Neural cell (in vitro differentiated cells): ENCODE data around the gene GRN. TPM values are rescaled to one million over a fixed set of nuclear protein-coding genes. Genes with fewer than 3 reads are reported as not detected.
A peak's percentile ranks its signal among the peaks of the same experiment; 100 is the strongest.

Experiments used
- H2AFZ ChIP-seq: fragments of 200-600, 300-800 bp; sonication (generic), shearing (Covaris generic); 2 replicates; pipeline ENCODE4 v1.6.0; 2014; ENCODE audit warnings: low read depth, mild to moderate bottlenecking, antibody characterized with exemption, low read length, moderate library complexity
- H3F3A ChIP-seq: fragments of 200-600 bp; shearing (Covaris generic); 2 replicates; pipeline ENCODE4 v1.6.1; 2016; ENCODE audit warnings: mild to moderate bottlenecking, moderate library complexity, mixed read lengths, antibody characterized with exemption, low read length; ENCODE audit not compliant: insufficient read depth, poor library complexity, severe bottlenecking
- H3K27ac ChIP-seq: fragments of 200-600, 300-800 bp; sonication (generic), shearing (Covaris generic); 2 replicates; pipeline ENCODE4 v1.5.1; 2014; ENCODE audit warnings: mild to moderate bottlenecking, low read length, moderate library complexity
- H3K27me3 ChIP-seq: fragments of 300-800, 200-600 bp; sonication (generic), shearing (Covaris generic); 2 replicates; pipeline ENCODE4 v1.6.0; 2014; ENCODE audit warnings: mild to moderate bottlenecking, low read depth, low read length, moderate library complexity; ENCODE audit not compliant: insufficient read depth
- H3K36me3 ChIP-seq: fragments of 300-800, 200-600 bp; sonication (generic), shearing (Covaris generic); 2 replicates; pipeline ENCODE4 v1.5.1; 2014; ENCODE audit warnings: mild to moderate bottlenecking, antibody characterized with exemption, low read length, moderate library complexity; ENCODE audit not compliant: insufficient read depth
- H3K4me2 ChIP-seq: fragments of 300-800, 200-600 bp; sonication (generic), shearing (Covaris generic); 2 replicates; pipeline ENCODE4 v1.6.0; 2014; ENCODE audit warnings: mild to moderate bottlenecking, low read length
- H3K4me3 ChIP-seq: fragments of 300-800, 200-600 bp; sonication (generic), shearing (Covaris generic); 2 replicates; pipeline ENCODE4 v1.5.1; 2014; ENCODE audit warnings: mild to moderate bottlenecking, low read length, moderate library complexity
- H3K79me2 ChIP-seq: fragments of 200-600 bp; shearing (Covaris generic); replicated peaks from 2 replicates; pipeline ENCODE4 v1.6.0; 2014; ENCODE audit warnings: mild to moderate bottlenecking, low read length, moderate library complexity; ENCODE audit not compliant: insufficient read depth
- H3K9ac ChIP-seq: fragments of 300-800, 200-600 bp; sonication (generic), shearing (Covaris generic); 2 replicates; pipeline ENCODE4 v1.6.1; 2016; ENCODE audit warnings: mild to moderate bottlenecking, low read length, mixed read lengths
- H3K9me2 ChIP-seq: fragments of 200-600 bp; shearing (Covaris generic); 2 replicates; pipeline ENCODE4 v1.6.1; 2016; ENCODE audit warnings: mild to moderate bottlenecking, low read length, mixed read lengths; ENCODE audit not compliant: insufficient read depth
- H3K9me3 ChIP-seq: fragments of 200-600, 300-800 bp; sonication (generic), shearing (Covaris generic); 2 replicates; pipeline ENCODE4 v1.6.1; 2016; ENCODE audit warnings: mild to moderate bottlenecking, mixed run types, low read length, moderate library complexity, mixed read lengths
- H4K20me1 ChIP-seq: fragments of 200-600 bp; shearing (Covaris generic); 2 replicates; pipeline ENCODE4 v1.6.1; 2016; ENCODE audit warnings: mild to moderate bottlenecking, mixed run types; ENCODE audit not compliant: insufficient read depth
- EP300 ChIP-seq: fragments of 450-650 bp; conservative IDR thresholded peaks from 2 replicates; pipeline ENCODE4 v1.6.1; 2014; ENCODE audit warnings: antibody characterized with exemption, mild to moderate bottlenecking, moderate library complexity; ENCODE audit not compliant: poor library complexity, severe bottlenecking
- EZH2 ChIP-seq: fragments of 200-600, 300-800 bp; shearing (Covaris generic), sonication (generic); IDR thresholded peaks from 2 replicates; pipeline ENCODE4 v1.6.1; 2014; ENCODE audit warnings: antibody characterized with exemption, low read length, borderline replicate concordance, mild to moderate bottlenecking; ENCODE audit not compliant: insufficient read depth, poor library complexity, severe bottlenecking
- MXI1 ChIP-seq: fragments of 450-650 bp; conservative IDR thresholded peaks from 2 replicates; pipeline ENCODE4 v1.6.1; 2014; ENCODE audit warnings: antibody characterized with exemption, mild to moderate bottlenecking; ENCODE audit not compliant: poor library complexity, severe bottlenecking
- POLR2AphosphoS5 ChIP-seq: IDR thresholded peaks from 2 replicates; pipeline ENCODE4 v1.6.1; 2012
- RAD21 ChIP-seq: fragments of 450-650 bp; conservative IDR thresholded peaks from 2 replicates; pipeline ENCODE4 v1.6.1; 2014; ENCODE audit warnings: antibody characterized with exemption, mild to moderate bottlenecking, moderate library complexity
- SMC3 ChIP-seq: fragments of 450-650 bp; conservative IDR thresholded peaks from 2 replicates; pipeline ENCODE4 v1.6.1; 2014; ENCODE audit warnings: antibody characterized with exemption, mild to moderate bottlenecking, moderate library complexity; ENCODE audit not compliant: poor library complexity
- TAF1 ChIP-seq: IDR thresholded peaks from 2 replicates; pipeline ENCODE4 v1.6.1; 2012; ENCODE audit warnings: low read depth
- polyA plus RNA-seq: library from polyadenylated mRNA; depleted of rRNA; stranded (reverse); fragments of >200 nt; gene quantifications from 2 replicates; pipeline ENCODE4 v1.2.3, GENCODE V29; 2014
- TF ChIP-seq, protein P1 (sequence below): fragments of 450-650 bp; IDR thresholded peaks from 2 replicates; pipeline ENCODE4 v1.5.1; 2014; ENCODE audit warnings: antibody characterized with exemption, mild to moderate bottlenecking, moderate library complexity; ENCODE audit not compliant: poor library complexity, severe bottlenecking
- TF ChIP-seq, protein P2 (sequence below): IDR thresholded peaks from 2 replicates; pipeline ENCODE4 v1.6.1; 2012; ENCODE audit warnings: borderline replicate concordance

GRN gene
- polyA plus RNA-seq, 1 donor from 2014 or later, result 21.8 TPM

DNA sequence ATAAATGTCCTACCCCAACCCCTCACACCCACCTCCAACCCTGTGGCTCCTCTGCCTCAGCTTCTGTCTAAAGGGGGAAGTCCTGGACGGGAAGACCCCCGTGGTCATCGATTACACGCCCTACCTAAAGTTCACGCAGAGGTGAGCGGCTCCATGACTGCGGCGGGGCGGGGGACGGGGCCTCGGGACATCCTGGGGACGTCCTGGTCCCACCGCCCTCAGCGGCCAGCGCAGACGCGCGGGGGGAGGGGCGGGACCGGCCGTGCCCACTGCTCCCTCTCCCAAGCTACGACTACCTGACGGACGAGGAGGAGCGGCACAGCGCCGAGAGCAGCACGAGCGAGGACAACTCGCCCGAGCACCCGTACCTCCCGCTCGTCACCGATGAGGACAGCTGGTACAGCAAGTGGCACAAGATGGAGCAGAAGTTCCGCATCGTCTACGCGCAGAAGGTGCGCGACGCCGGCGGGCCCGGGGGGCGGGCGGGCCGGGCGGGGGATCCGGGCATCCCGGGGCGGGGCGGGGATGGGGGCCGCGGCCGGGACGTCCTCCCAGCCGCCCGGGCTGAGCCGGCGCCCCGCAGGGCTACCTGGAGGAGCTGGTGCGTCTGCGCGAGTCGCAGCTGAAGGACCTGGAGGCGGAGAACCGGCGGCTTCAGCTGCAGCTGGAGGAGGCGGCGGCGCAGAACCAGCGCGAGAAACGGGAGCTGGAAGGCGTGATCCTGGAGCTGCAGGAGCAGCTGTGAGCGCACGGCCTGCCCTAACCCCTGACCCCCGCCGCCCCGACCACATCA lies 30.0 kb upstream of the GRN start:
- Histone ChIP-seq H3K27ac (no peak overlapping the region), H3K9me2 (no peaks in the 10 kb centered on the region), H3K9ac (peak overlapping the region; percentile 22), H3K4me3 (peak overlapping the region; percentile 55), H2AFZ (no peak overlapping the region), H3F3A (no peaks in the 10 kb centered on the region), H4K20me1 (peaks cover 6% of the 10 kb centered on the region), H3K4me2 (no peak overlapping the region), H3K27me3 (peaks cover 18% of the 10 kb centered on the region), H3K9me3 (no peaks in the 10 kb centered on the region), H3K36me3 (peaks cover 12% of the 10 kb centered on the region), H3K79me2 (peaks cover 15% of the 10 kb centered on the region)
- TF ChIP-seq, protein P1, sequence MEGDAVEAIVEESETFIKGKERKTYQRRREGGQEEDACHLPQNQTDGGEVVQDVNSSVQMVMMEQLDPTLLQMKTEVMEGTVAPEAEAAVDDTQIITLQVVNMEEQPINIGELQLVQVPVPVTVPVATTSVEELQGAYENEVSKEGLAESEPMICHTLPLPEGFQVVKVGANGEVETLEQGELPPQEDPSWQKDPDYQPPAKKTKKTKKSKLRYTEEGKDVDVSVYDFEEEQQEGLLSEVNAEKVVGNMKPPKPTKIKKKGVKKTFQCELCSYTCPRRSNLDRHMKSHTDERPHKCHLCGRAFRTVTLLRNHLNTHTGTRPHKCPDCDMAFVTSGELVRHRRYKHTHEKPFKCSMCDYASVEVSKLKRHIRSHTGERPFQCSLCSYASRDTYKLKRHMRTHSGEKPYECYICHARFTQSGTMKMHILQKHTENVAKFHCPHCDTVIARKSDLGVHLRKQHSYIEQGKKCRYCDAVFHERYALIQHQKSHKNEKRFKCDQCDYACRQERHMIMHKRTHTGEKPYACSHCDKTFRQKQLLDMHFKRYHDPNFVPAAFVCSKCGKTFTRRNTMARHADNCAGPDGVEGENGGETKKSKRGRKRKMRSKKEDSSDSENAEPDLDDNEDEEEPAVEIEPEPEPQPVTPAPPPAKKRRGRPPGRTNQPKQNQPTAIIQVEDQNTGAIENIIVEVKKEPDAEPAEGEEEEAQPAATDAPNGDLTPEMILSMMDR, result no peak
- no peak for TF ChIP-seq EP300
- no peak for TF ChIP-seq MXI1
- TF ChIP-seq POLR2AphosphoS5, result no peak
- no peak for TF ChIP-seq RAD21
- TF ChIP-seq SMC3, result no peak
- TF ChIP-seq, protein P2, sequence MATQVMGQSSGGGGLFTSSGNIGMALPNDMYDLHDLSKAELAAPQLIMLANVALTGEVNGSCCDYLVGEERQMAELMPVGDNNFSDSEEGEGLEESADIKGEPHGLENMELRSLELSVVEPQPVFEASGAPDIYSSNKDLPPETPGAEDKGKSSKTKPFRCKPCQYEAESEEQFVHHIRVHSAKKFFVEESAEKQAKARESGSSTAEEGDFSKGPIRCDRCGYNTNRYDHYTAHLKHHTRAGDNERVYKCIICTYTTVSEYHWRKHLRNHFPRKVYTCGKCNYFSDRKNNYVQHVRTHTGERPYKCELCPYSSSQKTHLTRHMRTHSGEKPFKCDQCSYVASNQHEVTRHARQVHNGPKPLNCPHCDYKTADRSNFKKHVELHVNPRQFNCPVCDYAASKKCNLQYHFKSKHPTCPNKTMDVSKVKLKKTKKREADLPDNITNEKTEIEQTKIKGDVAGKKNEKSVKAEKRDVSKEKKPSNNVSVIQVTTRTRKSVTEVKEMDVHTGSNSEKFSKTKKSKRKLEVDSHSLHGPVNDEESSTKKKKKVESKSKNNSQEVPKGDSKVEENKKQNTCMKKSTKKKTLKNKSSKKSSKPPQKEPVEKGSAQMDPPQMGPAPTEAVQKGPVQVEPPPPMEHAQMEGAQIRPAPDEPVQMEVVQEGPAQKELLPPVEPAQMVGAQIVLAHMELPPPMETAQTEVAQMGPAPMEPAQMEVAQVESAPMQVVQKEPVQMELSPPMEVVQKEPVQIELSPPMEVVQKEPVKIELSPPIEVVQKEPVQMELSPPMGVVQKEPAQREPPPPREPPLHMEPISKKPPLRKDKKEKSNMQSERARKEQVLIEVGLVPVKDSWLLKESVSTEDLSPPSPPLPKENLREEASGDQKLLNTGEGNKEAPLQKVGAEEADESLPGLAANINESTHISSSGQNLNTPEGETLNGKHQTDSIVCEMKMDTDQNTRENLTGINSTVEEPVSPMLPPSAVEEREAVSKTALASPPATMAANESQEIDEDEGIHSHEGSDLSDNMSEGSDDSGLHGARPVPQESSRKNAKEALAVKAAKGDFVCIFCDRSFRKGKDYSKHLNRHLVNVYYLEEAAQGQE, result no peak
- TF ChIP-seq EZH2, result no peak
- no peak for TF ChIP-seq TAF1

DNA sequence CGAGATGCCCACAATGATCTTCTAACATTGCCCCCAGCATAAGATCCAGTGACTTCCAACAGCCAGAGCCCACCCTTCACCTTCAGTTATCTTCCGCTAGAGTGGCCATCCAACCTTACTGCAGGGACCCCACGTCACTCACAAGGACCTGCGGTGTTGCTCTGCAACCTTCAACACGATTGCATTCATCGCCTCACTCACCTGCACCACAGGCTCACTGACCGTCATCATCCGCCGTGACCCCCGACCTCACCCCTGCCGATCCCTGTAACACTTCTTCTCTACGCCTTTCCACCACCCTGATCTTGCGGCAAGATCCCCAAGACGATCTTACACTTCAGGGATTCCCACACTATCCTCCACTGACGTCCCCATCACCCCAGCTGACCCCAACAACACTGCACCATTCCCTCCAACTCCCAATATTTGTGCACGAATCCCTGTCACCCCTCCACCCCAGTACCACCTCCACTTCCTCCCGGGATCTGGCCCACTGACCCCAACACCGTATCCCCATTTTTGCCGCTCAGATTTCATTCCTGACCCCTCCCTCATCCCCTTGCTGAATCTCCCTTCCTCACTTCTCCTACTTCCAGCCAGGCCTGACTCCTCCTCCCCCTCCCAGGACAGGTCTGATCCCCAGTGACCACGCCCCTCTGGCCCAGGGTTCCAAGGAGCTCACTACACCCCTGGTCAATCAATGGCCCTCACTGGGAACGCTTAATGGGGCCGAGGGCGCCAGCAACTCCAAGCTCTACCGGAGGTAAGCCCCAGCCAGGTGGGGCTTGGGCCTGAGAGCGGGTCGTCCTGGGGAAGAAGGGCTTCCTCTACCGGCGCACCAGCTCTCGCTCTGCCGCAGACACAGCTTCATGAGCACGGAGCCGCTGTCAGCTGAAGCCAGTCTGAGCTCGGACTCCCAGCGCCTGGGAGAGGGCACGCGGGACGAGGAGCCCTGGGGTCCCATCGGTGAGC lies 29.1 kb upstream of the GRN start:
- Histone ChIP-seq H2AFZ (no peak overlapping the region), H3K9me3 (no peaks in the 10 kb centered on the region), H3K79me2 (peaks cover 5% of the 10 kb centered on the region), H3K27me3 (peaks cover 18% of the 10 kb centered on the region), H3K27ac (no peak overlapping the region), H3K9ac (peak overlapping the region; percentile 22), H3K9me2 (no peaks in the 10 kb centered on the region), H3F3A (no peaks in the 10 kb centered on the region), H3K4me3 (peak overlapping the region; percentile 43), H3K4me2 (no peak overlapping the region), H4K20me1 (no peaks in the 10 kb centered on the region), H3K36me3 (peaks cover 12% of the 10 kb centered on the region)
- no peak for TF ChIP-seq TAF1
- no peak for TF ChIP-seq EZH2
- no peak for TF ChIP-seq EP300
- no peak for TF ChIP-seq MXI1
- TF ChIP-seq, protein P1, result no peak
- TF ChIP-seq, protein P2, result no peak
- no peak for TF ChIP-seq SMC3
- no peak for TF ChIP-seq RAD21
- TF ChIP-seq POLR2AphosphoS5, result no peak
